GM23248 (cell line): ENCODE results near the gene TXNDC17. TPM values are rescaled to one million over a fixed set of nuclear protein-coding genes. Genes with fewer than 3 reads are reported as not detected.

Experiments
- DNase-seq: peaks from one replicate; pipeline ENCODE4 v3.0.0-alpha.2; 2015
- H2AFZ ChIP-seq: fragments of 200-600 bp; sonication (generic); 2 replicates; pipeline ENCODE4 v1.6.1; 2016; ENCODE audit warnings: antibody characterized with exemption
- H3F3A ChIP-seq: fragments of 200-600 bp; sonication (generic); 2 replicates; pipeline ENCODE4 v1.6.1; 2016; ENCODE audit warnings: mild to moderate bottlenecking, antibody characterized with exemption, mixed run types; ENCODE audit not compliant: insufficient read depth
- H3K27ac ChIP-seq: fragments of 200-600 bp; sonication (generic); 2 replicates; pipeline ENCODE4 v1.5.1; 2016; ENCODE audit warnings: mild to moderate bottlenecking
- H3K27me3 ChIP-seq: fragments of 200-600 bp; sonication (generic); replicated peaks from 2 replicates; pipeline ENCODE4 v1.6.1; 2016; ENCODE audit warnings: mild to moderate bottlenecking; ENCODE audit not compliant: insufficient read depth
- H3K36me3 ChIP-seq: fragments of 200-600 bp; sonication (generic); 2 replicates; pipeline ENCODE4 v1.6.1; 2016; ENCODE audit warnings: low read depth, mild to moderate bottlenecking
- H3K4me1 ChIP-seq: fragments of 200-600 bp; sonication (generic); 2 replicates; pipeline ENCODE4 v1.6.1; 2016; ENCODE audit warnings: mild to moderate bottlenecking; ENCODE audit not compliant: insufficient read depth
- H3K4me2 ChIP-seq: fragments of 200-600 bp; sonication (generic); one replicate; pipeline ENCODE4 v1.6.1; 2016; ENCODE audit warnings: mild to moderate bottlenecking; ENCODE audit not compliant: unreplicated experiment
- H3K4me3 ChIP-seq: fragments of 200-600 bp; sonication (generic); 2 replicates; pipeline ENCODE4 v1.5.1; 2016; ENCODE audit warnings: mild to moderate bottlenecking
- H3K79me2 ChIP-seq: fragments of 200-600 bp; sonication (generic); 2 replicates; pipeline ENCODE4 v1.6.1; 2016; ENCODE audit warnings: mild to moderate bottlenecking; ENCODE audit not compliant: insufficient read depth
- H3K9ac ChIP-seq: fragments of 200-600 bp; sonication (generic); 2 replicates; pipeline ENCODE4 v1.6.1; 2016; ENCODE audit warnings: mild to moderate bottlenecking
- H3K9me2 ChIP-seq: fragments of 200-600 bp; sonication (generic); 2 replicates; pipeline ENCODE4 v1.6.1; 2016; ENCODE audit warnings: mixed run types, mild to moderate bottlenecking, moderate library complexity; ENCODE audit not compliant: insufficient read depth
- H3K9me3 ChIP-seq: fragments of 200-600 bp; sonication (generic); one replicate; pipeline ENCODE4 v1.6.1; 2017; ENCODE audit warnings: low read depth
- H4K20me1 ChIP-seq: fragments of 200-600 bp; sonication (generic); 2 replicates; pipeline ENCODE4 v1.6.0; 2016; ENCODE audit not compliant: insufficient read depth
- EZH2 ChIP-seq: fragments of 200-600 bp; sonication (generic); IDR thresholded peaks from 2 replicates; pipeline ENCODE4 v1.6.1; 2018; ENCODE audit warnings: antibody characterized with exemption, mild to moderate bottlenecking; ENCODE audit not compliant: insufficient read depth, poor library complexity, severe bottlenecking
- EZH2phosphoT487 ChIP-seq: fragments of 200-600 bp; sonication (generic); IDR thresholded peaks from 2 replicates; pipeline ENCODE4 v1.6.1; 2018; ENCODE audit warnings: antibody characterized with exemption, moderate library complexity, mild to moderate bottlenecking, low read depth; ENCODE audit not compliant: insufficient read depth
- WGBS, 2 experiments: methylation state at CpG; one replicate each; pipeline ENCODE4 v1.1.6; 2015 to 2017; ENCODE audit warnings: low lambda C conversion rate in 2 of 2, low coverage in 1 of 2; ENCODE audit errors: missing lambda C conversion rate in 2 of 2; 5-methylcytosine and 5-hydroxymethylcytosine counted together
- in situ Hi-C: fragments of 300-500 bp; cut with MboI; formaldehyde crosslinking; loops from 2 replicates; pipeline ENCODE4 v1.15.0; 2020
- polyA plus RNA-seq: library from polyadenylated mRNA; unstranded; fragments of >200 nt; fragmentation: Nextera tagmentation; extraction: Ambion mirVana; gene quantifications from 2 replicates; pipeline ENCODE4 v1.2.1, GENCODE V29; 2016
- total RNA-seq: library from RNA; depleted of rRNA; stranded (reverse); fragments of >200 nt; shearing (Covaris generic); gene quantifications from 2 replicates; pipeline ENCODE4 v1.2.3, GENCODE V29; 2014

The TXNDC17 gene
- total and polyA plus RNA-seq, 2 experiments from 2014 or later: 152 to 630 TPM

DNA sequence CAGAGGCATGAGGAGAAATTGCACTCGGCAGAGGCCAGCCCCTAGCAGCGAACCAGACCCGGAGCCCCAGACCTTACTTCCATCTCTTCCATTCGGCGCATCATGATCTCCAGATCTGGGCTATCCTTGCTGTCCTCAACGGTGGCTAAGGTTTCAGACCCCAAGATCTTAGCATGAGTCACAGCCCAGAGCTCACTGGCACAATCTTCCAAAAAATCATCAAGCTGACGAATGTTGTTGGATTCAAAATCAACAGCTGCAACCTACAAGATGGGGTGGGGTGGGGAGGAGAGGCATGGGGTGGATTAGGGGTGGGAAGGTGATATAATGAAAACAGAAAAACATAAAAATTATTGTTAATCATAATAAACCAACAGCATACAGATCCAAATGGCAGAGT lies 44.8 kb upstream of the TXNDC17 start:
- Histone ChIP-seq H3K36me3 (peaks cover 61% of the 10 kb centered on the region), H3K9me3 (no peaks in the 10 kb centered on the region), H3K9ac (no peak overlapping the region), H3K4me1 (peaks cover 15% of the 10 kb centered on the region), H3K9me2 (no peaks in the 10 kb centered on the region), H3K4me3 (no peak overlapping the region), H3K79me2 (peaks cover 13% of the 10 kb centered on the region; the same call in 1 of the 2 replicates), H3K27me3 (no peaks in the 10 kb centered on the region), H3K27ac (no peak overlapping the region), H3K4me2 (no peak overlapping the region), H3F3A (peaks cover 26% of the 10 kb centered on the region), H2AFZ (no peak overlapping the region), H4K20me1 (no peaks in the 10 kb centered on the region)
- 90 to 94% methylated on average over 7 of the region's 7 CpGs for WGBS, 2 experiments
- DNase-seq: no peak
- TF ChIP-seq EZH2phosphoT487: no peak
- no peak for TF ChIP-seq EZH2
- in situ Hi-C loops: no loop called here

DNA sequence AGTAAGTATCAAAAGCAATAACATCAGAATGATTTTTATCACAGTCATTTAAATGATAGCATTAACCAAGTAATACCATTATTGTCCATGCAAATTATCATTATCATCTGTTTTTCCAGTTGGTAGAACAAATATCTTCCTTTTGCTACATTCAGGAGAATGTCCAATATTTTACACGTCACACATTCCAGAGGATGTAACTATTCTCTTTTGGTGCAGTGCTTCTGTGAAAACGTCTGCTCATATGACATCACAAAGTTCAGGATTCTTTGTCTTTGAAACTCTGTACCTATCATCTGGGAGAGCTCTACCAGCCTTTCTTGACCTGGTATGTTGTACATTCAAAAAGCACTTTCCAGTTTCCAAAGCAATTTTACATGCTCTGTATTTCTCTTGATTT lies 44.3 kb upstream of the TXNDC17 start:
- DNase-seq: no peak

DNA sequence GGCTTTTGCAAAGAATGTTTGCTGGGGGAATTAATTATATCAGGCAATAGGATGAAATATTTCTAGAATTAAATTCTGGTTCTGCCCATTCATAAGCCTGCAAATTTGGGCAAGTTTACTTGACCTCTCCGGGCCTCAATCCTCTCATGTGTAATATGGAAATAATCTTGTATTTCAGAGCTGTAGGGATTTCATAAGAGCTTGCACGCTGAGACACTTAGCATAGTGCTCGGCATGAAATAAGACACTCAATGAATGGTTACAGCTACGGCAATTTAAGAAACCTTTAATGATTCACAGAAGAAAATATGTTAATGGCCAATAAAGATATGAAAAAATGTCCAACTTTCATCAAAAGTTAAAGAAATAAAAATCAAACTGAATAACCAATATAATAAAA lies 43.9 kb upstream of the TXNDC17 start:
- H3K9ac ChIP-seq: no peak overlapping the region
- 76 to 80% methylated on average over 4 of the region's 4 CpGs for WGBS, 2 experiments
- H3K9me3 ChIP-seq: no peaks in the 10 kb centered on the region
- peak; percentile 44 for DNase-seq
- no peak overlapping the region for H3K4me2 ChIP-seq
- H3K4me3 ChIP-seq: no peak overlapping the region
- no peaks in the 10 kb centered on the region for H3K27me3 ChIP-seq
- no peak for TF ChIP-seq EZH2
- no peak for TF ChIP-seq EZH2phosphoT487
- no peak overlapping the region for H2AFZ ChIP-seq
- in situ Hi-C loops: no loop called here
- H3K27ac ChIP-seq: no peak overlapping the region
- no peaks in the 10 kb centered on the region for H3K9me2 ChIP-seq
- H3K79me2 ChIP-seq: peaks cover 22% of the 10 kb centered on the region; the same call in 1 of the 2 replicates
- H3K36me3 ChIP-seq: peaks cover 62% of the 10 kb centered on the region
- H3F3A ChIP-seq: peaks cover 19% of the 10 kb centered on the region
- H4K20me1 ChIP-seq: no peaks in the 10 kb centered on the region
- H3K4me1 ChIP-seq: peaks cover 9% of the 10 kb centered on the region

More for the DNA sequence above, 44.3 kb upstream of the TXNDC17 start:
- no peaks in the 10 kb centered on the region for H3K27me3 ChIP-seq
- H3K4me2 ChIP-seq: no peak overlapping the region
- no peak overlapping the region for H2AFZ ChIP-seq
- in situ Hi-C loops: no loop called here
- WGBS, 2 experiments: 38 to 41% methylated on average over 2 of the region's 2 CpGs
- H3K9me3 ChIP-seq: no peaks in the 10 kb centered on the region
- peaks cover 17% of the 10 kb centered on the region; the same call in 1 of the 2 replicates for H3K79me2 ChIP-seq
- H3K9me2 ChIP-seq: no peaks in the 10 kb centered on the region
- H3K27ac ChIP-seq: no peak overlapping the region
- H4K20me1 ChIP-seq: no peaks in the 10 kb centered on the region
- peaks cover 61% of the 10 kb centered on the region for H3K36me3 ChIP-seq
- TF ChIP-seq EZH2 (no peak), EZH2phosphoT487 (no peak)
- no peak overlapping the region for H3K9ac ChIP-seq
- no peak overlapping the region for H3K4me3 ChIP-seq
- H3K4me1 ChIP-seq: peaks cover 12% of the 10 kb centered on the region
- peaks cover 22% of the 10 kb centered on the region for H3F3A ChIP-seq

DNA sequence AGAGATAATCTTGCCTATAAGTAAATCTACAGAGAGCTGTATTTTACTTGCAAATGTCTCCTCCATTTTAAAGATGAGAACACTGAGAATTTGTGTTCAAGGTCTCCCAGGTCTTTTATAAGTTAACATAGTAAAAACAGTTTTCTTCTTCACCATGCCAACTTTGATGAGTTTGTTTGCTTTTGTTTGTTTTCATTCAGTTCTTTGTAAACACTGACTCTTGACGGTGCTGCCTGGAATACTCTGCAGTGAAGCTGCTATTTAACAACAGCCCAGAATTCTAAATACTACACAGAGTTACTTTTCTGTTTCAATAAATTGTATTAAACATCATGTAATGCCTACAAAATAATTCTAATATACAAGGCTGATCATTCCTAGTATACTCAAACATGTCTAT lies 43.1 kb upstream of the TXNDC17 start:
- no peaks in the 10 kb centered on the region for H3K27me3 ChIP-seq
- H3F3A ChIP-seq: peaks cover 11% of the 10 kb centered on the region
- H3K4me3 ChIP-seq: no peak overlapping the region
- H3K36me3 ChIP-seq: peaks cover 69% of the 10 kb centered on the region
- peaks cover under 1% of the 10 kb centered on the region; the same call in 1 of the 2 replicates for H3K4me1 ChIP-seq
- H2AFZ ChIP-seq: no peak overlapping the region
- no peak overlapping the region for H3K4me2 ChIP-seq
- TF ChIP-seq EZH2: no peak
- no peak for TF ChIP-seq EZH2phosphoT487
- 97% methylated on average over 1 of the region's 1 CpG for WGBS, 2 experiments
- peaks cover 23% of the 10 kb centered on the region; the same call in 1 of the 2 replicates for H3K79me2 ChIP-seq
- no peaks in the 10 kb centered on the region for H3K9me2 ChIP-seq
- no peaks in the 10 kb centered on the region for H4K20me1 ChIP-seq
- in situ Hi-C loops: no loop called here
- no peaks in the 10 kb centered on the region for H3K9me3 ChIP-seq
- no peak overlapping the region for H3K9ac ChIP-seq
- no peak for DNase-seq
- no peak overlapping the region for H3K27ac ChIP-seq

DNA sequence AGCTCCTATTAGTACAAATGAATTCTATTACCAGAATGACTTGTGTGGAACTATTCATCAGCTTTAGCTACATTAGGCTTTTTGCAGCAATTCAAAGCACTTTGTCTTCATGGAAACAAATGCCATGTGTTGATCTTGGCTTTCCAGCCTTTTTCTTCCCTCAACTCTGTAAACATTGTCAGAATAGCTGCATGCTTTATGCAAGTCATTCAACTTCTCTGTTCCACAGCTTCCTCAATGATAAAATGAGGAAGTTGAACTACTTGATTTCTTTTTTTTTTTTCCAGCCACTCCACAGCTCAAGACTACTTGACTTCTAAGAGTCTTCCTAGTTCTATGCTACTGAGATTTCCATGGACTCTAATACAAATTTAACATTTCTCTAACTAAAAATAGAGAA lies 41.5 kb upstream of the TXNDC17 start:
- Histone ChIP-seq H3K79me2 (peaks cover 34% of the 10 kb centered on the region), H3K4me2 (no peak overlapping the region), H4K20me1 (no peaks in the 10 kb centered on the region), H3K4me1 (no peaks in the 10 kb centered on the region), H3K4me3 (no peak overlapping the region), H3K9me2 (no peaks in the 10 kb centered on the region), H3F3A (peaks cover 8% of the 10 kb centered on the region; the same call in 1 of the 2 replicates), H3K9ac (no peak overlapping the region), H3K9me3 (no peaks in the 10 kb centered on the region), H3K27me3 (no peaks in the 10 kb centered on the region), H3K36me3 (peaks cover 73% of the 10 kb centered on the region), H3K27ac (no peak overlapping the region), H2AFZ (no peak overlapping the region)
- in situ Hi-C loops: no loop called here
- no peak for DNase-seq
- no peak for TF ChIP-seq EZH2
- TF ChIP-seq EZH2phosphoT487: no peak
